GM12891 (cell line): Measurements from ENCODE around the gene PPFIBP1.
"Not testable (repeated sequence)": the region's sequence is repeated elsewhere in the genome, so short reads cannot be mapped to it uniquely, and the experiment has no call there.

Experiments
- PAX5 ChIP-seq: IDR thresholded peaks from 2 replicates; pipeline ENCODE4 v1.6.1; 2011; ENCODE audit warnings: low read length, moderate library complexity, mild to moderate bottlenecking; ENCODE audit not compliant: insufficient read depth, severe bottlenecking
- POLR2A ChIP-seq: IDR thresholded peaks from 2 replicates; pipeline ENCODE4 v1.6.1; 2011; ENCODE audit warnings: low read depth, low read length, control low read depth
- POLR2AphosphoS5 ChIP-seq: IDR thresholded peaks from 2 replicates; pipeline ENCODE4 v1.6.1; 2011; ENCODE audit warnings: low read depth, low read length, control low read depth
- POU2F2 ChIP-seq: IDR thresholded peaks from 2 replicates; pipeline ENCODE4 v1.6.1; 2011; ENCODE audit warnings: low read depth, mild to moderate bottlenecking, control low read depth, low read length, moderate library complexity
- SPI1 ChIP-seq: IDR thresholded peaks from 2 replicates; pipeline ENCODE4 v1.6.1; 2011; ENCODE audit warnings: low read depth, low read length, control low read depth
- TAF1 ChIP-seq: IDR thresholded peaks from 2 replicates; pipeline ENCODE4 v1.6.1; 2011; ENCODE audit warnings: low read depth, low read length, control low read depth

DNA sequence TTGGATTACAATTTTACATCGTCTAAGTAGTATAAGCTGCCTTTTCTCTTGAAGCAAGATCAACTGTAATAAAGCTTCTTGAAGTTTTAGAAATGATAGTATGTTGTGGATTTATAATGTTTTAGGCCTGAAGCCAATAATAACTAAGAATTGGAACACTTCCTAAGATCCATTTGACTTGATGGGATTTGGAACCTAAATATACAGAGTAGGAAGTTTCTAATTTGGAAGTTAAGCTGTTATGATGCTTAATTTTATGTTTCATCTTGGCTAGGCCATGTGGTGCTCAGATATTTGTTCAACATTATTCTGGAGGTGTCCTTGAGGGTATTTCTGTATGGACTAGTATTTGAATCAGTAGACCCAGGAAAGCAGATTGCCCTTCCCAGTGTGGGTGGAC is 74.9 kb downstream of the PPFIBP1 start:
- not testable (repeated sequence) for TF ChIP-seq SPI1, POLR2AphosphoS5, POLR2A, PAX5, TAF1, POU2F2
